Uterine smooth muscle cell (primary cell): ENCODE results near the gene TMIGD3. TPM values are rescaled to one million over a fixed set of nuclear protein-coding genes. Genes with fewer than 3 reads are reported as not detected.

Experiments
- total RNA-seq: library from RNA; depleted of rRNA; stranded (reverse); fragments of >200 nt; gene quantifications from 2 replicates; pipeline ENCODE4 v1.2.3, GENCODE V29; 2014

TMIGD3 gene
- total RNA-seq = not detected in 2 replicates

GRCh38 chr1:111503585-111504060, at the start of gene TMIGD3, which contains the start of gene ADORA3:
TSS of gene TMIGD3 (minus strand) at chr1:111503633. CDS start at chr1:111503354, 279 bp downstream.
TSS of gene ADORA3 (minus strand) at chr1:111503633. CDS start at chr1:111503354, 279 bp downstream.

GRCh38 chr1:111448918-111449702, 54.3 kb downstream of the TMIGD3 start, which contains the start of the genes ATP5PB and WDR77:
TSS of gene ATP5PB (plus strand) at chr1:111449464. CDS start at chr1:111449542, 78 bp downstream.
TSS of gene WDR77 (minus strand) at chr1:111449256. CDS start at chr1:111449169, 87 bp downstream.

Other genes starting within 250 kb of the TMIGD3 start
- not detected in 2 replicates for gene CHIA, start 212.8 kb downstream of the TMIGD3 start, total RNA-seq
- gene OVGP1, start 75.9 kb downstream of the TMIGD3 start, total RNA-seq = 0.37 and 0.44 TPM in 2 replicates
- gene WDR77, start 54.4 kb downstream of the TMIGD3 start, total RNA-seq = 35.7 and 65.0 TPM in 2 replicates
- 269 and 361 TPM in 2 replicates for gene ATP5PB, start 54.2 kb downstream of the TMIGD3 start, total RNA-seq
- gene C1orf162, start 29.6 kb downstream of the TMIGD3 start, total RNA-seq = 0.11 and 0.12 TPM in 2 replicates
- gene ADORA3, start within 50 bp of the TMIGD3 start, total RNA-seq = not detected in 2 replicates
- 36.0 and 39.3 TPM in 2 replicates for gene RAP1A, start 116.2 kb upstream of the TMIGD3 start, total RNA-seq
- 0.87 and 0.89 TPM in 2 replicates for gene INKA2, start 235.8 kb upstream of the TMIGD3 start, total RNA-seq